NCI-H345 treated with DMSO at 0.1 percent for 48 hours (cell line): ENCODE measurements around the gene MYLK2.
"Not testable (repeated sequence)": the region's sequence is repeated elsewhere in the genome, so short reads cannot be mapped to it uniquely, and the experiment has no call there.

Experiments
- DNase-seq: peaks from one replicate; lab custom pipeline; 2025; ENCODE audit not compliant: unreplicated experiment; lab: John Stamatoyannopoulos, UW

Gene MYLK2

GRCh38 chr20:31815408-31816188, 3.6 kb upstream of the MYLK2 start:
- no peak for DNase-seq

GRCh38 chr20:31816221-31816620, 2.9 kb upstream of the MYLK2 start:
- DNase-seq: no peak

GRCh38 chr20:31817461-31817860, 1.7 kb upstream of the MYLK2 start:
- DNase-seq: no peak

GRCh38 chr20:31818376-31818908, 714 bp upstream of the MYLK2 start:
- no peak for DNase-seq

- no peak for DNase-seq
Observed at GRCh38 chr20:31820228-31820627, 1.1 kb downstream of the MYLK2 start.

- no peak for DNase-seq
Observed at GRCh38 chr20:31821427-31821826, 2.3 kb downstream of the MYLK2 start.

GRCh38 chr20:31822421-31823330, 3.5 kb downstream of the MYLK2 start:
- peak; percentile 81 for DNase-seq

- no peak for DNase-seq
Observed at GRCh38 chr20:31823360-31824124, 4.4 kb downstream of the MYLK2 start.

DNA sequence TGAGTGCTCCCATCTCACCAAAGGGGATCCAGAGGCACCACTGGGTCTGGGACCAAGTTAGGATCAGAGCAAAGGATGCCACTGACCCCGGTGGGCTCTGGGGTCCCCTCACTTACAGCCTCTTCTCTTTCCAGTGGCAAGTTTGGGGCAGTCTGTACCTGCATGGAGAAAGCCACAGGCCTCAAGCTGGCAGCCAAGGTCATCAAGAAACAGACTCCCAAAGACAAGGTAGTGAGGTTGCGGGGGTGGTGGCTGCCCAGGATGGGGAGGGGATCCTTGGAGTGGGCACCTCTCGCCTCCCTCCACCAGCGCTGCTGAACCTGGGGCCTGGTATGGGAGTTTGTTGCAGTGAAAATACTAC, 4.9 kb downstream of the MYLK2 start:
- DNase-seq: no peak

DNA sequence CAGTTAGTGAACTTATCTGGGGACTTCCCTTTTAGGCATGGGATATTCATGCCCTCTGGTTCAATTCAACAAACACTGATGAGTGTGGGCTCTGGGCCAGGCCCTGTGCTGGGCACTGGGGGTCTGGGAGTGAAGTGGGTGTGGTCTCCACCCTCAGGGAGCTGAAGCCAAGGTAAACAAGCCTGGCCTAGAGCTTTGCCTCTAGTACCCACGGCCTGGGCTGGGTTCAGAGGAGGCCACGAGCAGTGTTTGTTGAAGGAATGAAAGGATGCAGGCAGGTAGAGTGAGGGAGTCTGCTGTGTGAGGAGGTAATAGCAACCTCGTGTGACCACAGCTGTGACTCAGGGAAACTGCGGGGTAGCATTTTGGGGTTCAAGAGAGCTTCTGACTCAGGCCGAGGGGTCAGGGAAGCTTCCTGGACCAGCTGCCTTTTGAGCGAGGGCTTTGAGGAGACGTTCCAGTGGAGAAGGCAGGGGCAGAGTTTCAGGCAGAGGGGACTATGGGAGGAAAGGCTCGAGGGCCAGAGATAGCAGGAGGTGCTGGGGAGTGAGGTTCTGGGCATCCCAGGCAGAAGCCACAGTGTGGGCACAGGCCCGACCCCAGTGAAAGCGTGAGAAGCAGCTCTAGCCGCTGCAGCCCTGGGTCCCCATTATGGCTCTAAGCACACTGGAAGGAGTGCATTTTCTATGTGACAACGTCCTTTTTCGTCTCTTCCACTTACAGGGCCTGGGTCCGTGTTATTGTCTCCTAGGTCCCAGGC, 5.6 kb downstream of the MYLK2 start:
- DNase-seq: no peak

DNA sequence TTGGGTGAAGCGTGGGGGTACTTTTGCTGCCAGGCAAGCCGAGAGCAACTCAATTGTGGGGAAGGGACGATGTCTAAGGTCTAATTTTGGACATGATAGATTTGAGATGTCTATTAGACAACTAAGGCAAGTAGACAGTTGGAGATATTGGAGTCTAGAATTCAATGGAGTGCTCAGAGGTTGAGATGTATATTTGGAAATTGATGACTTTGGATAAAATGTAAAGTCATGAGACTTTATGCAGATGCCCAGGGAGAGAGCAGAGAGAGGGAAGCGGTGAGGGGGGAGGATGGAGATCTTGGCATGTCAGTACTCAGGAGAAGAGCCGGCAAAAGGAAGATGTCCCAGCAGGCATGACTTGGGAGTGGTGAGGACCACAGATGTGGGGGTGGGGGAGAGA, 6.9 kb downstream of the MYLK2 start:
- DNase-seq: no peak

GRCh38 chr20:31827059-31827458, 7.9 kb downstream of the MYLK2 start:
- DNase-seq: no peak

GRCh38 chr20:31828016-31828415, 8.9 kb downstream of the MYLK2 start:
- not testable (repeated sequence) for DNase-seq

DNA sequence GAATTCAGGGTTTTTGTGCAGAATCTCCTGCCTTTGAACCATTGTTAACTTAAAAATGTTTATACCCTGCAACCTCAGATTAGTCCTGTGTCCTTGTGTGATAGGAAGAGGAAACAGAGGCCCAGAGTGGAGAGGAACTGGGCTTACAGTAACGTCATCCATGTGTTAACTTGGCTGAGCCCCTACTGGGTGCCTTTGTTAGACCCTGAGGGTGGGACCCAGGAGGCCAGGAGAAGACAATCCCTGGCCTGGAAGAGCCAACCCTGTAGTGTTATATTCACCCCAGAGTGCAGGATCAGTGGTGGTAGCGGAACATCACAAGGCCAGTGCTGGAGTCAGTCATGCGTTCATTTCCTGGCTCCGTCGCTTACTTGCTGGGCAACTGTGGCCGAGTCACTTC, 10.6 kb downstream of the MYLK2 start:
- DNase-seq: no peak

- DNase-seq: no peak
Observed at GRCh38 chr20:31830406-31830981, 11.3 kb downstream of the MYLK2 start.

DNA sequence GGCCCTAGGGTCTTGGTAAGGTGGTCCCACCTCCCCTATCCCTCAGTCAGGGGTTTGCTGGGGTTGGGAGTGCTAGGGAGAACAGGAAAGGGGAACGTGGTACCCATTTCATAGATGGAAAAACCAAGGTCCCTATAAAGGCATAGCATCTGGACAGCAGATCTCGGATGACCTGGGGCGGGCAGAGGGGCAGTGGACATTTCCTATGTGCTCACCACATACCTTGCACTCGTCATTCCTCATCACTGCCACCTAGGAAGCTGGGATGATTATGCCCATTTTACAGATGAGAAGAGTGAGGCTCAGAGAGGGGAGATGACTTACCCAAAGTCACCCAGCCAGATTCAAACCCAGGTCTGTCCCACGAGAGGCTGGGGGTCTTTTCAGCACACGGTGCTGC, 12.1 kb downstream of the MYLK2 start:
- DNase-seq: no peak

GRCh38 chr20:31831771-31832306, 12.7 kb downstream of the MYLK2 start:
- DNase-seq: no peak

GRCh38 chr20:31833130-31833930, 14.2 kb downstream of the MYLK2 start:
- no peak for DNase-seq

GRCh38 chr20:31833931-31834521, 14.9 kb downstream of the MYLK2 start:
- DNase-seq: no peak
